Measurements from ENCODE around the gene OR52H1.
"Not testable (repeated sequence)": the region's sequence is repeated elsewhere in the genome, so short reads cannot be mapped to it uniquely, and the experiment has no call there.

Gene OR52H1

DNA sequence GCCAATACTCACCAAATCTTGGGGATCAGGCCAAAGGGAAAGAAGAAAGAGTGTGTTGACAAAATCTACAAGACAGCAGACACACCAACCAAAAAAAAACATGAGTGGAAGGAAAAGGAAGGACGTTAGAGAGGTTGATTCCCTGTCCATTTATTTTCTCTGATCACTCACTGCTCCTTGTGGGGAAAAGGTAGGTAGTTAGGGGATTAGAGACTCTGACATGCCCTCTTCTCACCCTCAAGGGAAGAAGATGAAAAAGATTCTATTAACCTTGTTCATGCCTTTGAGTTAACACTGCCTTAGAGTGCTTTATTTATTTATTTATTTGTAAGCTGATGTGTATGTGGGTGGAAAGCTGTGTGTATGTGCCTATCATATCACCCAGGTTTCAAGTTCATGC is at the start of gene OR52H1:
TSS of gene OR52H1 (minus strand) at position 101 of the 400 bp plus-strand sequence. CDS start 3,035 bp downstream, outside the sequence.
- DNase-seq, result no peak

DNA sequence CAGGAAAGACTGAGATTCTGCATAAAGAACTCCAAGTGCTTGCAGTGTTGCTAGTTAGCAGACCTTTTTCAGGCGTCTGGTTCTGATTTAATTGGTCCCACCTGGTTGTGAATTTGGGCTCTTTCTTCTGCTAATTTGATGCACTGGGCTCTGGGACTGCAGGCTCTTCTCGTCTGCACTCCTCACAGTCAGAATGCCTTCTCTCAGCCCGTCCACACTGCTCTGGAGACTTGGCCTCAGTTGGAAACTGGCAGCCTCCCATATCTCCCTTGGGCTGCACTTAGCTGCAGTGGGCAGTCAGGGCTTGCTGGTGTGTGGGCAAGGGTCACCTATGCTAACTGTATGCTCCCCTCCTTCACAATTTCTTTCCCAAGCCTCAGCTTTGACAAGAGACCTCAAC is 49.6 kb upstream of the OR52H1 start:
- no peak for DNase-seq

- no peak for DNase-seq
Measured at GRCh38 chr11:5596607-5597201, 48.4 kb upstream of the OR52H1 start, which contains the start of gene TRIM6. TRIM6 (plus strand) TSS chr11:5596637; CDS start chr11:5596898, 261 bp downstream.

DNA sequence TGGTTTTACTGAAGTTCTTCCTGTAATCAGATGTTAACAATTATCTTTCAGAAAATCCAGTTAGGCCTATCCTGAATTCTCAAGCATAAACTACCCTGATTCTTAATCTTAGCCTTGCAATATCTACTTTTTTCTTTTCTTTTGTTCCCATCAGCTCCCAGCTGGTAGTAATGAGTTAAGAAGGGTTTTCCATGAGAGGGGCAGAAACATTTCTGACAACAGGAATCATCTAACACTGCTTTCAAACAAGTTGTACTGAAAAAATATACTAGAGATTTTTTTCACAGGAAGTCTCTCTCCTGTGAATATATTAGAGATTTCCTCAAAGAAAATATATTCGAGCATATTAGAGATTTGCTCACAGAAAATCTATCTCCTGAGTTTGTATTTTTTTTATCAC is 44.8 kb upstream of the OR52H1 start:
- no peak for DNase-seq

DNA sequence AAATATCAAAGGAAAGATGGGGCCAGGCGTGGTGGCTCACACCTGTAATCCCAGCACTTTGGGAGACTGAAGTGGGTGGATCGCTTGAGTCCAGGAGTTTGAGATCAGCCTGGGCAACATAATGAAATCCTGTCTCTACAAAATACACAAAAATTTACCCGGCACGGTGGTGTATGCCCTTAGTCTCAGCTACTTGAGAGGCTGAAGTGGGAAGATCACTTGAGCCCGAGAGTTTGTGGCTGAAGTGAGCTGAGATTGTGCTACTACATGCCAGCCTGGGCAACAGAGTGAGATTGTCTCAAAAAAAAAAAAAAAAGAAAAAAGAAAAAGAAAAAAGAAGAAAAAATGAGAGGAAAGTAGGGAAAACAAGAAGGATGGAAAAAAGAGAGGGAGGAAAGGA is 44.3 kb upstream of the OR52H1 start:
- DNase-seq, result no peak

- no peak for DNase-seq
Measured at GRCh38 chr11:5591613-5592012, 43.3 kb upstream of the OR52H1 start.

- DNase-seq, result not testable (repeated sequence)
Measured at GRCh38 chr11:5589906-5590305, 41.6 kb upstream of the OR52H1 start.

DNA sequence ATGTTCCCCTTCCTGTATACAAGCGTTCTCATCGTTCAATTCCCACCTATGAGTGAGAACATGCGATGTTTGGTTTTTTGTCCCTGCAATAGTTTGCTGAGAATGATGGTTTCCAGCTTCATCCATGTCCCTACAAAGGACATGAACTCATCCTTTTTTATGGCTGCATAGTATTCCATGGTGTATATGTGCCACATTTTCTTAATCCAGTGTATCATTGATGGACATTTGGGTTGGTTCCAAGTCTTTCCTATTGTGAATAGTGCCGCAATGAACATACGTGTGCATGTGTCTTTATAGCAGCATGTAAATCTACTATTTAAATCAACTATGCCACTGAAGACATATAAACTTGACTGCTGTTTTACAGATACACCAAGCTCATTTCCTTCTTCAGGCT is 36.1 kb upstream of the OR52H1 start:
- not testable (repeated sequence) for DNase-seq

- DNase-seq, result no peak
Measured at GRCh38 chr11:5581014-5581413, 32.7 kb upstream of the OR52H1 start.

DNA sequence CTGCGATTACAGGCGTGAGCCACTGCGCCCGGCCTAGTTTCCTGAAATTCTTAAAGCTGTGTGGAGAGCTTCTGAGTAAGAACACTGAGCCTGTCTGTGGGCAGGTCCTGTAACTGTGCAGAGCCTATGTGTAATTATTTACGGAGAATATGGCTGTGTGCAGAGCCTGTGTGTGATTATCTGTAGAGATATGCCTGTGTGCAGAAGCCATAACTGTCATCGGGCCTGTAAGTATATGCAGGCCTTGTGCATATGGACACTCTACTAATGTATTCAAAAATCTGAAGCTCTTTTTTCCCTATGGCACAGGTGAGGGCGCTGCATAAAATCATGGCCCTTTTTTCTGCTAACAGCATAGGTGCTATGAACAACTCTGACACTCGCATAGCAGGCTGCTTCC is 32.2 kb upstream of the OR52H1 start, which contains the start of gene OR52B6:
TSS of gene OR52B6 (plus strand) at position 301 of the 400 bp plus-strand sequence. CDS start at position 301, 0 bp downstream.
- DNase-seq, result no peak

DNA sequence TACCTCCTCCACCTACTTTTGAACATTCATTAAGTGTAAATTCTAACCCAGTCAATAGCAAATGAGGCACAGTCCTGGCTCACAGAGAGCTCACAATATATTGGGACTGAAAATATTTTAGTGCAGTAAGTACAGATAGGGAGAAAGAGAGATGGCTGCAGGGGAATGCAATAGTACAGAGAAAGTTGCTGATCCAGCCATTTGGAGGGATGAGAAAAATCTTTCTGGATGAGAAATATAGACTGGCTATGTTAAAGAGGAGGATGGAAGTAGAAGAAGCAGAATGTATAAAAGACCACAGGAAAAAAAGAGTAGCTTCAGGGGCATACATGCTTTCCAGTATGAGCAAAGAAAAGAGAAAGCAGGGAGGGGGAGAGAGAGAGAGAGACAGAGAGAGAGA is 28.8 kb upstream of the OR52H1 start:
- no peak for DNase-seq

GRCh38 chr11:5575152-5575551 is 26.8 kb upstream of the OR52H1 start:
- no peak for DNase-seq

GRCh38 chr11:5574654-5575053 is 26.3 kb upstream of the OR52H1 start:
- no peak for DNase-seq

DNA sequence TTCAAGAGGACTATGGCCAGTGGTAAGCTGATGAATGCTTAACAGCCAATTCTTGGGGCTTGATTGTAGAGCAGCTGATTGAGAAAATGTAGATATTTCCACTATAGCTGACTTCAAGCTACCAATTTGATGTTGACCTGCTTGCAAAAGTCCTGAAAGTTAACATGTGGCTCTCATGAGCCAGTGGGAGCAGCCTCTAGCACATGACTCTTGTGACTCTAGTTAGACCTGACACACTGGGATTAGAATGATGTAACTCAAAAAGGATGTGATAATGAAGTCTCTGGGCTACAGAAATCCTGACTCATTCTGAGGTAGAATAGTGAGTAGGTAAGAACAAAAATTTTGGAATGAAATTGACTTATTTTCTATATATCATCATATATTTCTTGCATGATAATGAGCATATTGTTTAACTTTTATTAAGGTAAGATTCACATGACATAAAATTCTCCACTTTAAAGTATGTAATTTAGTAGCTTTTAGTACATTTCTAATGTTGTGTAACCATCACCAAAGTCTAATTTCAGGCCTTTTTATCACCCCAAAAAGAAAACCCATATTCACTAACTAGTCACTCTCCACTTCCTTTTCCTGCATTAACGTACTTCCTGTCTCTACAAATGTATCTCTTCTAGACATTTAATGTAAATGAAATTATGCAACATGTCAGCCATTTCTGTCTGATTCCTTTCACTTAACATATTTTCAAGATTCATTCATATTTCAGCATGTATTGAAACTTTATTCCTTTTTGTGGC is 16.1 kb upstream of the OR52H1 start:
- no peak for DNase-seq

DNA sequence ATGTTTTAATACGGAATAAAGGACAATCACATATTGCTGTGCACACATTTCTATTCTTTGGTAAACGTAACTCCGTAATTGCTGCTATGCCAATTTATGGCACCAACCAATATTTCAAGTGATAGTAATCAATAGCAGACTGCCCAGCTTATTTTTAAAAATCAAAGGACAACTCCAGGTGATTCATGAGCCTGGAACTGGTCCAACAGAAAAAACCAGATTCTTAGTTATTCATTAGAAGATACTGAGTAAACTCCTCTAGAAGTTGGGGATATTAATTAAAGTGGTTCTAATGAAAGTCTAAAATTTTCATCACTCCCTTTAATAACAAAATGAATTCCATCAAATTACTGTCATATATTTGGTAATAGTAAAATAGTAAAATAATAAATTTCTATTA is 9.4 kb upstream of the OR52H1 start:
- no peak for DNase-seq

GRCh38 chr11:5556596-5557188 is 8.4 kb upstream of the OR52H1 start:
- no peak for DNase-seq

- no peak for DNase-seq
Measured at GRCh38 chr11:5553343-5553742, 5.0 kb upstream of the OR52H1 start.

GRCh38 chr11:5550440-5551095 is 2.2 kb upstream of the OR52H1 start:
- DNase-seq, result no peak

DNA sequence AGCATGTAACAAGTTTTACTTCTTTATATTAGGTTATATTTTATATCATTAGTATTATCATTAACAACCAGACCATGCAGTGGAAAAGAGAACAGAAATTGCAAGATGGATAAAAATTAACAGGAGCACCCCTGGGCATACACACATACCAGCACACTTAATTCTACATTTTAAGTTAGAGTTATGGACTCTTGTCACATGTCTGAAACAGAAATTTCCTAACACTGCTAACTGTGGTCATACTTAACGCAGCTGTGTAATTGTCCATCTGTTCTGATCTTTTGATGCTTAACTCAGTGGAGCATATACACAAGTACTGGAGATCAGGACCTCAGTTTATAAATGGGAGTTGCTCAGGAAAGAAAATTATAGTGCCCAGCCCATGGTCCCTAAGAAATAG is 358 bp downstream of the OR52H1 start:
- DNase-seq, result no peak

GRCh38 chr11:5546457-5546856 is 1.9 kb downstream of the OR52H1 start:
- no peak for DNase-seq

DNA sequence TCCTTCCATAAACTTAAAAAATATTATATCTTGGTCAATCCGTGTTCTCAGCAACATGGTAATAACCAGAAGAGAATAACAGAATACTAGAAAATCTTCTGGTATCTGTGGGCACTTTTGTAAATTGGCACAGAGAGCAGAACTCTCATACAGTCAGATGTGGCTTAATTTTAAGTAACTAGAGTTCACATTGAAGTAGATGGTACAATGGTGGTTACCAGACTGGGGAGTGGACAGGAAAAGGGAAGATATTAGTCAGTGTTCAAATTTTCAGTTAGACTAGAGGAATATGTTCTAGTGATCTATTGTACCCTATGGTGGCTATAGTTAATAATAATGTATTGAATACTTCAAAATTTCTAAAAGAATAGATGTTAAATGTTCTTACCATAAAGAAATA is 6.9 kb downstream of the OR52H1 start:
- no peak for DNase-seq

GRCh38 chr11:5536482-5536881 is 11.9 kb downstream of the OR52H1 start:
- no peak for DNase-seq

DNA sequence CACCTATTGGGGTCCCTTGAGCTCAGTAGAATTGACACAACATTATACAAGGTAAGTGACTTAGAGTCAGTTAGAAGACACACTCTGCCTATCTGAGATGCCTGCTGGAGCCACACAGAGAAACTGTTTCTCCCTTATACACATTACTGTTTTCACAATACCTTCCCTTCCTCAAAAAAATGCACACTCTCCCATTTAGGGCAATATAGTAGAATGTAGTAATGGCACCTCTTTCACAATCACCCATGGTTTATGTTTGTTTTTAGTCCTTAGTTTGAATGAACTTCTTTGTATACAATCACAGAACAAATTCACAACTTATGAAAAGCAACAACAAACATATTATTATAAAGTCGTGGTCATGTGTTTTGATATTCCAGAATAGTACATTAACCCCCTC is 14.3 kb downstream of the OR52H1 start:
- no peak for DNase-seq

Data from NCI-H1694 (cell line).